HG02870 (cell line): ENCODE data around the gene EFHB.
"Not testable (repeated sequence)": the region's sequence is repeated elsewhere in the genome, so short reads cannot be mapped to it uniquely, and the experiment has no call there.

Experiments
- ATAC-seq: cut with Tn5 transposase; IDR thresholded peaks from one replicate; pipeline ENCODE4 v1.9.1; 2021; ENCODE audit warnings: mild to moderate bottlenecking, moderate library complexity; ENCODE audit not compliant: unreplicated experiment

EFHB gene

GRCh38 chr3:19931180-19931692 lies 2.8 kb downstream of the EFHB start:
- ATAC-seq, result peak; percentile 89

DNA sequence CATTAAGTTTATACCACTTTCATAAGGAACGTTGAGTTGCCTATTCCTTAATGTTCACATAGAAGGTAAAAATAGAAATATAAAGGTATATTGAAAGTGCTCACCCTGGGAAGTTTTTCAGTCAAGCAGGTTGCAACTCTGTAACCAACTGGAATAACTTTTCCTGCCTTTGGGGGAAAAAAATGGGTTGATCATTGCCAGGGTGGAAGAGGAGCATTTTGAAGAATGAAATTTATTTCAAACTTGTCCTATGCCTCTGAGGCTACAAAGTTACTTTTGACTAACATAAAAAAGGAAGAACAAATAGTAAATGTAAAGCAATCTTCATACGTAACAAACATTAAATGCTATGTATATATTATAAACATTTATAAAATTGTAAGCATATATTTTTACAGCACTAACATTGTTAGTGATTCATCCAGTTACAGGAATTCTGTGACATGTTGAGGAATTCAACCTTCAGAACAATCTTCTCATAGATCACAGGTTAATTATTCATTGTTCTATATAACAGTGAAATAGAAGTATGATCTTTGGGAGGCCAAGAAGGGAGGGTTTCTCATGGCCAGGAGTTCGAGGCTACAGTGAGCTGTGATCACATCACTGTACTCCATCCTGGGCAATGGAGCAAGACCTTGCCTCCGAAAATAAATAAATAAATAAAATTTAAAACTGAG lies 13.5 kb downstream of the EFHB start:
- no peak for ATAC-seq

GRCh38 chr3:19917167-19917566 lies 16.9 kb downstream of the EFHB start:
- ATAC-seq, result no peak

DNA sequence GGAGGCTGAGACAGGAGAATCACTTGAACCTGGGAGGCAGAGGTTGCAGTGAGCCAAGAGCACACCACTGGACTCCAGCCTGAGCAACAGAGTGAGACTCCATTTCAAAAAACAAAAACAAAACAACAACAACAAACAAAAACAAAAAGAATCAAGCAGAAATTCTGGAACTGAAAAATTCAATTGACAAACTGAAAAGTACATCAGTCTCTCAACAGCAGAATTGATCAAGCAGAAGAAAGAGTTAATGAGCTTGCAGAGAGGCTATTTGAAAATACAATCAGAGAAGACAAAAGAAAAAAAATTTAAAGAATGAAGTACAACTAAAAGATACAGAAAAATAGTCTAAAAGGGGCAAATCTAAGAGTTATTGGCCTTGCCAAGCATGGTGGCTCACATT lies 22.6 kb downstream of the EFHB start:
- no peak for ATAC-seq

GRCh38 chr3:19907523-19907922 lies 26.5 kb downstream of the EFHB start:
- ATAC-seq, result peak; percentile 75

- no peak for ATAC-seq
Measured at GRCh38 chr3:19903649-19904048, 30.4 kb downstream of the EFHB start.

DNA sequence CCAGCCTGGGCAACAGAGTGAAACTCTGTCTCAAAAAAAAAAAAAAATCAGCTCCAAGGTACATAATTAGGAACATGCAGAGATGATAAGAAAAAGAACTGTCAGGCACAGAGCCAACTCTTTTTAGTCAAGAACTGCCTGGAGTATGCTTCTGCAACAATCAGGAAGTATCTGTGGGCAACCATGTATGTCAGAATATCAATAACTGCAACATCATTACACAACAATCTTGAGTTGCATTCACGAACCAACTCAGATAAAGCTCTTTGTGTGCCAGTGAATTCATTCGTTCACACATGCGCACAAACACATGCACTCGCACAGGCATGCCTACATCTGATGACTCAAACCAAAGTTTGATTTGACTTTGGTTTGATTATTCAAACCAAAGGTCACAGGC lies 32.1 kb downstream of the EFHB start:
- ATAC-seq, result no peak

- ATAC-seq, result no peak
Measured at GRCh38 chr3:19901337-19901736, 32.7 kb downstream of the EFHB start.

GRCh38 chr3:19899833-19900232 lies 34.2 kb downstream of the EFHB start:
- ATAC-seq, result not testable (repeated sequence)

- no peak for ATAC-seq
Measured at GRCh38 chr3:19899264-19899663, 34.8 kb downstream of the EFHB start.

DNA sequence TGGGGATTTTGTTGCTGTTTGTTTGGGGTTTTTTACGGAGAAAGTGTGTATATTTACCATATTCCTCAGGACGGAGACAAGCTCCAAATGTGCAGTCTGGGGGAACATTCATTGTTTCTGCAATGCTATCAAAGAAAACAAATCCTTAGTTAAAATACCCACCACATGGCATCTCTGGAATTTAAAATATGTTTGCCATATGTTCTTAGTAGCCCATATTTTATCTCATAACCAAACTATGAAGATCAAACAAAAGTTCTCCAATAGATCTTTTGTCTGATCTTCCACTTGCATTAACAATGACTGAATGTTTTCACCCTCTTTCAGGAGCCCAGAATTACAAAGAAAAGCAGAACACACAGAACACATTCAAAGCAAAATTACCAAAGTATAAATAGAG lies 35.3 kb downstream of the EFHB start:
- no peak for ATAC-seq

DNA sequence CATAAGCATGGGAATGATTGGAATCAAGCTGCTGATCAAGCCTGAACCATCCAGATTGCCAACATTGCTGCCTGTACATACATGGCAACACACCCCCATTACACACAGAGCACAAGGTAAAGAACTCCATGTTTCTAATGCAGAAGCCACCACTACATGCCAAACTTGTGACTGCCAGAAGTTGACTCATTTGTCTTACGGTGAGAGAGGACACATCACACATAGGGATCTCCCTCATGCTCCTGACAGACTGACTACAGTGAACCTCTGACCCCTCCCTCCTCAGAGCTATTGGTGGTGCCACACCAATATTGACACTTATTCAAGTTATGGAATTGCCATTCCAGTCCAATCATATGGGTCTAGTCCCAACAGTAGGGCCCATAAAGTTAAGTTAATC lies 42.3 kb downstream of the EFHB start:
- no peak for ATAC-seq

GRCh38 chr3:19888428-19889152 lies 45.4 kb downstream of the EFHB start:
- ATAC-seq, result no peak

GRCh38 chr3:19887122-19887521 lies 46.9 kb downstream of the EFHB start:
- not testable (repeated sequence) for ATAC-seq

GRCh38 chr3:19886404-19886803 lies 47.6 kb downstream of the EFHB start:
- no peak for ATAC-seq

DNA sequence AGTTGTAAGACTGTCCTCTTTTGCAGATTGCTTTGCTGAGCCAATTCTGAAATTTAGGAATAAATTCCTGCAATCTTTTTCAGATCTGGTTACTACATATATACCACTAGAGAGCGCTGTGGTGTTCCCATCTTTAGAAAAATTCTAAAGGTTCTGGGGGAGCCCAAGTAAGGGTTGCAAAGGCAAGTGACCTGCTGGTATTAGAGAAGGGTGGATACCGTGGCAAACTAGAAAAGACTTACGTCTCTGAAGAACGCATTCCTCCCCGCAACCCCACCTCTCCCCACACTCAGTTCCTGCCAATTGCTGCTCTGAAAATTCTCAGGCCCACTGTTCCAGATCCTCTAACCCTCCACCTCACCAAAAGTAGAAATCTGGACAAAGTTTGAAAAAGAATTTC lies 48.5 kb downstream of the EFHB start:
- ATAC-seq, result no peak

GRCh38 chr3:19881852-19882251 lies 52.2 kb downstream of the EFHB start:
- no peak for ATAC-seq

- ATAC-seq, result no peak
Measured at GRCh38 chr3:19881036-19881435, 53.0 kb downstream of the EFHB start.

GRCh38 chr3:19877656-19878055 lies 56.4 kb downstream of the EFHB start:
- no peak for ATAC-seq

DNA sequence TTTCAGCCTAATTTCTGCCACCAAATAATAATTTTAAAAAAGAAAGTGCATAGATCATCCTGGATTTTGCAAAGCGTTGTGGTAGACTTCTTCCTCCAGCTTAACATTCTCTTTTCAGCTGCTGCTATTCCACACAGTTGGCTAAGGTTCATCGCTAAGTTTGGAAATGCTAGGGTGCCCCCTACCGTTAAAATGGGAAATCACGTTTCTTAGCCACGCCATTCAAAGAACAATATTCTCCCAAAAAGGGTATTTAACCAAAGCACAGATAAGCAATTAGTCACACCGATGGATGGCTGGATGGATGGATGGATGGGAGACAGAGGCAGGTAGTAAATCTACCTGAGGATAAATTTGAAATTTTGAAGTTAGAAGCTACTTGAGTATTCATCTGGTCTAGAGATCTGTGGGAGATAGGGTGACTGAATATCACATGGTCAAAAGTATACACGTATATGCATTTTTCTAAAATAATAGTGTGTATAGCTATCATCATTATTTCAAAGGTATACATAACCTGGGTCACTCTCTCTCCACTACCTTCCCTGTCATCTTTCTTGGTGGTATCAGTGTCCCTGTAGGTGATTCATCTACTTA lies 67.2 kb downstream of the EFHB start:
- ATAC-seq, result peak; percentile 88

- not testable (repeated sequence) for ATAC-seq
Measured at GRCh38 chr3:19855318-19855717, 78.7 kb downstream of the EFHB start.

- not testable (repeated sequence) for ATAC-seq
Measured at GRCh38 chr3:19846609-19847008, 87.4 kb downstream of the EFHB start.
